GM23338 (cell line): Measurements from ENCODE around the gene GFI1B. TPM values are rescaled to one million over a fixed set of nuclear protein-coding genes. Genes with fewer than 3 reads are reported as not detected.

Source experiments
- ATAC-seq: fragments of 200-7000 bp; cut with Tn5 transposase; 3 replicates; pipeline ENCODE4 v1.9.1; 2020
- DNase-seq: peaks from one replicate; pipeline ENCODE4 v3.0.0-alpha.2; 2015; ENCODE audit warnings: low spot score
- H2AFZ ChIP-seq: fragments of 200-600 bp; sonication (generic); 2 replicates; pipeline ENCODE4 v1.8.0; 2016; ENCODE audit warnings: antibody characterized with exemption, mild to moderate bottlenecking, moderate library complexity
- H3F3A ChIP-seq: fragments of 200-600 bp; sonication (generic); replicated peaks from 2 replicates; pipeline ENCODE4 v1.8.0; 2017; ENCODE audit warnings: antibody characterized with exemption, mixed run types, low read depth
- H3K27ac ChIP-seq: fragments of 200-600 bp; sonication (generic); 2 replicates; pipeline ENCODE4 v1.6.1; 2016; ENCODE audit warnings: low read depth
- H3K27me3 ChIP-seq: fragments of 200-600 bp; sonication (generic); 2 replicates; pipeline ENCODE4 v1.8.0; 2016; ENCODE audit warnings: mild to moderate bottlenecking, mixed run types, moderate library complexity; ENCODE audit not compliant: insufficient read depth
- H3K36me3 ChIP-seq: fragments of 200-600 bp; sonication (generic); 2 replicates; pipeline ENCODE4 v1.8.0; 2016; ENCODE audit warnings: mild to moderate bottlenecking; ENCODE audit not compliant: insufficient read depth
- H3K4me1 ChIP-seq: fragments of 200-600 bp; sonication (generic); 2 replicates; pipeline ENCODE4 v1.8.0; 2016; ENCODE audit warnings: mild to moderate bottlenecking, moderate library complexity; ENCODE audit not compliant: insufficient read depth
- H3K4me2 ChIP-seq: fragments of 200-600 bp; sonication (generic); 2 replicates; pipeline ENCODE4 v1.7.1; 2017; ENCODE audit warnings: mixed run types
- H3K4me3 ChIP-seq: fragments of 200-600 bp; sonication (generic); 2 replicates; pipeline ENCODE4 v1.6.1; 2016; ENCODE audit warnings: mixed run types
- H3K79me2 ChIP-seq: fragments of 200-600 bp; sonication (generic); replicated peaks from 2 replicates; pipeline ENCODE4 v1.8.0; 2017; ENCODE audit warnings: mild to moderate bottlenecking; ENCODE audit not compliant: insufficient read depth
- H3K9me2 ChIP-seq: fragments of 200-600 bp; sonication (generic); 2 replicates; pipeline ENCODE4 v1.8.0; 2017; ENCODE audit not compliant: insufficient read depth
- H4K20me1 ChIP-seq: fragments of 200-600 bp; sonication (generic); replicated peaks from 2 replicates; pipeline ENCODE4 v1.8.0; 2017; ENCODE audit warnings: mild to moderate bottlenecking; ENCODE audit not compliant: insufficient read depth
- H3K27ac Mint-ChIP-seq: 2 replicates; pipeline ENCODE4 v1.8.0; 2020; ENCODE audit warnings: inconsistent platforms, mild to moderate bottlenecking, moderate library complexity, mixed read lengths
- H3K27me3 Mint-ChIP-seq: 3 replicates; pipeline ENCODE4 v1.8.0; 2022; ENCODE audit warnings: low read depth, mild to moderate bottlenecking, moderate library complexity, mixed read lengths, inconsistent platforms; ENCODE audit not compliant: insufficient read depth, poor library complexity
- H3K36me3 Mint-ChIP-seq: 3 replicates; pipeline ENCODE4 v1.8.0; 2021; ENCODE audit warnings: low read depth, mild to moderate bottlenecking, inconsistent platforms, moderate library complexity, mixed read lengths
- H3K4me1 Mint-ChIP-seq: 3 replicates; pipeline ENCODE4 v1.8.0; 2020; ENCODE audit warnings: mild to moderate bottlenecking, inconsistent platforms, mixed read lengths
- H3K4me3 Mint-ChIP-seq: 3 replicates; pipeline ENCODE4 v1.8.0; 2021; ENCODE audit warnings: moderate library complexity, mild to moderate bottlenecking, inconsistent platforms, mixed read lengths
- H3K9me3 Mint-ChIP-seq: 3 replicates; pipeline ENCODE4 v1.8.0; 2020; ENCODE audit warnings: moderate library complexity, mild to moderate bottlenecking, inconsistent platforms, mixed read lengths
- CREB1 ChIP-seq: fragments of 250-450 bp; sonication (Bioruptor Pico); IDR thresholded peaks from 2 replicates; pipeline ENCODE4 v1.5.0; 2020; ENCODE audit warnings: low read depth, mild to moderate bottlenecking, moderate library complexity
- EZH2 ChIP-seq: fragments of 200-600 bp; sonication (generic); IDR thresholded peaks from one replicate; pipeline ENCODE4 v1.8.0; 2017; ENCODE audit warnings: antibody characterized with exemption, mild to moderate bottlenecking, low read depth; ENCODE audit not compliant: unreplicated experiment
- EZH2phosphoT487 ChIP-seq: fragments of 200-600 bp; sonication (generic); IDR thresholded peaks from one replicate; pipeline ENCODE4 v1.8.1; 2018; ENCODE audit warnings: antibody characterized with exemption; ENCODE audit not compliant: unreplicated experiment
- JUNB ChIP-seq: IDR thresholded peaks from one replicate; pipeline ENCODE4 v1.6.1; 2016; ENCODE audit warnings: antibody characterized with exemption; ENCODE audit not compliant: unreplicated experiment
- NANOG ChIP-seq: IDR thresholded peaks from 2 replicates; pipeline ENCODE4 v1.6.1; 2016; ENCODE audit warnings: antibody characterized with exemption, borderline replicate concordance
- ZNF114 ChIP-seq: fragments of 250-450 bp; sonication (Bioruptor Pico); IDR thresholded peaks from 2 replicates; pipeline ENCODE4 v1.5.0; 2020; ENCODE audit warnings: mild to moderate bottlenecking, moderate library complexity
- polyA plus RNA-seq: library from polyadenylated mRNA; unstranded; fragments of >200 nt; fragmentation: Nextera tagmentation; extraction: Ambion mirVana; gene quantifications from 2 replicates; pipeline ENCODE4 v1.2.1, GENCODE V29; 2016
- total RNA-seq: library from RNA; depleted of rRNA; stranded (reverse); fragments of >200 nt; shearing (Covaris generic); gene quantifications from 2 replicates; pipeline ENCODE4 v1.2.3, GENCODE V29; 2014
- TF ChIP-seq, protein P1 (sequence below): fragments of 250-450 bp; sonication (Bioruptor Pico); IDR thresholded peaks from 2 replicates; pipeline ENCODE4 v1.5.0; 2020; ENCODE audit warnings: mild to moderate bottlenecking, moderate library complexity
- TF ChIP-seq, protein P2 (sequence below): IDR thresholded peaks from one replicate; pipeline ENCODE4 v1.6.1; 2018; ENCODE audit warnings: antibody characterized with exemption; ENCODE audit not compliant: unreplicated experiment
- TF ChIP-seq, protein P3 (sequence below), 2 experiments: fragments of 200-600 bp in 1 of 2; sonication (generic) in 1 of 2; conservative IDR thresholded peaks; 2 replicates each; pipeline versions ENCODE4 v1.5.1 to v1.6.1; 2016 to 2017; ENCODE audit warnings: antibody characterized with exemption in 2 of 2, low read depth in 2 of 2, mild to moderate bottlenecking in 2 of 2, moderate library complexity in 1 of 2

Gene GFI1B
- total and polyA plus RNA-seq, 2 experiments from 2014 or later, result 0.38 TPM; not detected in 1

DNA sequence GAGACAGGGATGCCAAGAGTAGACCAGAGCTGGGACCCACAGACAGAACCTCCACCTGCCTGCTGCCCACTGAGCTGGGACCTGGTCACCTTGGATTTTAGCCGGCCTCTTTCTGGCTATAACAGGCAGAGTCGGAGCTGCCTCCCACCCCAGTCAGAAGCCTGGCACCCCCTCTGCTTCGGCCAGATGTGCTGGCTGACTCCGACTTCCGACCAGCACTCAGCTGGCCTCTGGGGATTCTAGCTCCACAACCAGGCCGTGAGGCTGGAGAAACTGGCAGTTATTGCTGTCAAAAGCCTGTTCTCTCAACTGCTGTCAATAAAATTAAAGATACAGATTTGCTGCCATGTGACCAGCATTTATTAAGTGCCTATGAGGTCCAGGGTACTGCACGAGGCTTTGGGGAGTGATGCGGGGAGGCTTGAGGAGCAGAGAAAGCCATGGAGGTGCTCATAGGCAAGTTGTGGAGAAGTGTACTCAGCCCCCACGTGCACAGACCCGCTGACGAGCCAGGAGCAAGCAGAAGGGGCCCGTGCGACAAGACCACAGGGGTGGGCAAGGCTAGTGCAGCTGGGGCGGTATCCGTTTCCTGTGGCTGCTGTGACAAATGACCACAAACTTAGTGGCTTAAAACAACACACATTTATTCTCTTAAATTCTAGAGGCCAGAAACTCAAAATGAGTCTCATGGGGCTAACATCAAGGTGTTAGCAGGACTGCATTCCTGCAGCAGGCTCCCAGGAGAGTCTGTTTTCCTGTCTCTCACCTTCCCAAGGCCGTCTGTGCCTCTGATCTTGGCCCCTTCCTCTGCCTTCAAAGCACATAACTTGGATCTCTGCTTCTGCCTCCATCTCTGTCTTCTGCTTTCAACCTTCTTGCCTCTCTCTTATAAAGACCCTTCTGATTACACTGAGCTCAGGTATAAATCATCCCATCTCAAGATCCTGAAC is 13.1 kb downstream of the GFI1B start (continued):
- TF ChIP-seq, protein P1, sequence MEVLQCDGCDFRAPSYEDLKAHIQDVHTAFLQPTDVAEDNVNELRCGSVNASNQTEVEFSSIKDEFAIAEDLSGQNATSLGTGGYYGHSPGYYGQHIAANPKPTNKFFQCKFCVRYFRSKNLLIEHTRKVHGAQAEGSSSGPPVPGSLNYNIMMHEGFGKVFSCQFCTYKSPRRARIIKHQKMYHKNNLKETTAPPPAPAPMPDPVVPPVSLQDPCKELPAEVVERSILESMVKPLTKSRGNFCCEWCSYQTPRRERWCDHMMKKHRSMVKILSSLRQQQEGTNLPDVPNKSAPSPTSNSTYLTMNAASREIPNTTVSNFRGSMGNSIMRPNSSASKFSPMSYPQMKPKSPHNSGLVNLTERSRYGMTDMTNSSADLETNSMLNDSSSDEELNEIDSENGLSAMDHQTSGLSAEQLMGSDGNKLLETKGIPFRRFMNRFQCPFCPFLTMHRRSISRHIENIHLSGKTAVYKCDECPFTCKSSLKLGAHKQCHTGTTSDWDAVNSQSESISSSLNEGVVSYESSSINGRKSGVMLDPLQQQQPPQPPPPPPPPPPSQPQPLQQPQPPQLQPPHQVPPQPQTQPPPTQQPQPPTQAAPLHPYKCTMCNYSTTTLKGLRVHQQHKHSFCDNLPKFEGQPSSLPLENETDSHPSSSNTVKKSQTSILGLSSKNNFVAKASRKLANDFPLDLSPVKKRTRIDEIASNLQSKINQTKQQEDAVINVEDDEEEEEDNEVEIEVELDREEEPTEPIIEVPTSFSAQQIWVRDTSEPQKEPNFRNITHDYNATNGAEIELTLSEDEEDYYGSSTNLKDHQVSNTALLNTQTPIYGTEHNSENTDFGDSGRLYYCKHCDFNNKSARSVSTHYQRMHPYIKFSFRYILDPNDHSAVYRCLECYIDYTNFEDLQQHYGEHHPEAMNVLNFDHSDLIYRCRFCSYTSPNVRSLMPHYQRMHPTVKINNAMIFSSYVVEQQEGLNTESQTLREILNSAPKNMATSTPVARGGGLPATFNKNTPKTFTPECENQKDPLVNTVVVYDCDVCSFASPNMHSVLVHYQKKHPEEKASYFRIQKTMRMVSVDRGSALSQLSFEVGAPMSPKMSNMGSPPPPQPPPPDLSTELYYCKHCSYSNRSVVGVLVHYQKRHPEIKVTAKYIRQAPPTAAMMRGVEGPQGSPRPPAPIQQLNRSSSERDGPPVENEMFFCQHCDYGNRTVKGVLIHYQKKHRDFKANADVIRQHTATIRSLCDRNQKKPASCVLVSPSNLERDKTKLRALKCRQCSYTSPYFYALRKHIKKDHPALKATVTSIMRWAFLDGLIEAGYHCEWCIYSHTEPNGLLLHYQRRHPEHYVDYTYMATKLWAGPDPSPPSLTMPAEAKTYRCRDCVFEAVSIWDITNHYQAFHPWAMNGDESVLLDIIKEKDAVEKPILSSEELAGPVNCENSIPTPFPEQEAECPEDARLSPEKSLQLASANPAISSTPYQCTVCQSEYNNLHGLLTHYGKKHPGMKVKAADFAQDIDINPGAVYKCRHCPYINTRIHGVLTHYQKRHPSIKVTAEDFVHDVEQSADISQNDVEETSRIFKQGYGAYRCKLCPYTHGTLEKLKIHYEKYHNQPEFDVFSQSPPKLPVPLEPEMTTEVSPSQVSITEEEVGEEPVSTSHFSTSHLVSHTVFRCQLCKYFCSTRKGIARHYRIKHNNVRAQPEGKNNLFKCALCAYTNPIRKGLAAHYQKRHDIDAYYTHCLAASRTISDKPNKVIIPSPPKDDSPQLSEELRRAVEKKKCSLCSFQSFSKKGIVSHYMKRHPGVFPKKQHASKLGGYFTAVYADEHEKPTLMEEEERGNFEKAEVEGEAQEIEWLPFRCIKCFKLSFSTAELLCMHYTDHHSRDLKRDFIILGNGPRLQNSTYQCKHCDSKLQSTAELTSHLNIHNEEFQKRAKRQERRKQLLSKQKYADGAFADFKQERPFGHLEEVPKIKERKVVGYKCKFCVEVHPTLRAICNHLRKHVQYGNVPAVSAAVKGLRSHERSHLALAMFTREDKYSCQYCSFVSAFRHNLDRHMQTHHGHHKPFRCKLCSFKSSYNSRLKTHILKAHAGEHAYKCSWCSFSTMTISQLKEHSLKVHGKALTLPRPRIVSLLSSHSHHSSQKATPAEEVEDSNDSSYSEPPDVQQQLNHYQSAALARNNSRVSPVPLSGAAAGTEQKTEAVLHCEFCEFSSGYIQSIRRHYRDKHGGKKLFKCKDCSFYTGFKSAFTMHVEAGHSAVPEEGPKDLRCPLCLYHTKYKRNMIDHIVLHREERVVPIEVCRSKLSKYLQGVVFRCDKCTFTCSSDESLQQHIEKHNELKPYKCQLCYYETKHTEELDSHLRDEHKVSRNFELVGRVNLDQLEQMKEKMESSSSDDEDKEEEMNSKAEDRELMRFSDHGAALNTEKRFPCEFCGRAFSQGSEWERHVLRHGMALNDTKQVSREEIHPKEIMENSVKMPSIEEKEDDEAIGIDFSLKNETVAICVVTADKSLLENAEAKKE (CRISPR knock-in tag), result no peak
- TF ChIP-seq EZH2phosphoT487 (no peak), ZNF114 (CRISPR knock-in tag) (no peak), CREB1 (CRISPR knock-in tag) (no peak), EZH2 (no peak)

DNA sequence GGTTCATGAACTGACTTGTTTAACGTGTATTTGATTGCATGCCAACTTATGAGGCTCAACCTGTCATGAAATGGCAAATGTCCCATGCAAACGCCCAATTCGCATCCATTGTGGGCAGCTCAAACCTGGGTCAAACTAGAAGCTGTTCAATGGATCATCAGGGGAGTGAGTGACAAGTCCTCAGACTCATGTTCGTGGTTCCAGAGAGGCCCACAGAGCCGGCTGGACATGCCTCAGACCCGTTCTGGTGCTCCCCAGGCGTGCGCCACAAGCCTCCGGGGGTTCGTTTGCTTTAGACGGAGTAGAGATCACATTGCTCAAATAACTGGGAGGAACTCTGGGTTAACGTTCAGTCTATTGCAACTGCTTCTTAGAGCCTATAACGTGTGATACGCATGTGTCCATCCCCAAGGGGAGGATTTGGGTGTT is 15.0 kb downstream of the GFI1B start:
- peaks cover 13% of the 10 kb centered on the region; the same call in 1 of the 2 replicates for H3K4me1 ChIP-seq
- no peaks in the 10 kb centered on the region for H3K27me3 ChIP-seq
- no peaks in the 10 kb centered on the region for H3K36me3 ChIP-seq
- H3K4me2 ChIP-seq, result 0 out of 2 replicates have a peak overlapping the region, but pooled peaks have one; percentile 60
- H4K20me1 ChIP-seq, result no peaks in the 10 kb centered on the region
- peak overlapping the region; percentile 85 for H2AFZ ChIP-seq
- Mint-ChIP-seq H3K27me3 (peaks cover 13% of the 10 kb centered on the region), H3K4me3 (no peak overlapping the region), H3K36me3 (no peaks in the 10 kb centered on the region; the same call in 2 of the 3 replicates), H3K27ac (no peak overlapping the region), H3K4me1 (peaks cover 30% of the 10 kb centered on the region), H3K9me3 (no peaks in the 10 kb centered on the region)
- no peak for DNase-seq
- no peaks in the 10 kb centered on the region for H3K79me2 ChIP-seq
- H3K27ac ChIP-seq, result no peak overlapping the region
- H3K9me2 ChIP-seq, result no peaks in the 10 kb centered on the region
- no peak for ATAC-seq
- H3F3A ChIP-seq, result no peaks in the 10 kb centered on the region
- no peak overlapping the region for H3K4me3 ChIP-seq
- TF ChIP-seq CREB1 (CRISPR knock-in tag), result no peak
- TF ChIP-seq NANOG, result no peak
- TF ChIP-seq, protein P2, sequence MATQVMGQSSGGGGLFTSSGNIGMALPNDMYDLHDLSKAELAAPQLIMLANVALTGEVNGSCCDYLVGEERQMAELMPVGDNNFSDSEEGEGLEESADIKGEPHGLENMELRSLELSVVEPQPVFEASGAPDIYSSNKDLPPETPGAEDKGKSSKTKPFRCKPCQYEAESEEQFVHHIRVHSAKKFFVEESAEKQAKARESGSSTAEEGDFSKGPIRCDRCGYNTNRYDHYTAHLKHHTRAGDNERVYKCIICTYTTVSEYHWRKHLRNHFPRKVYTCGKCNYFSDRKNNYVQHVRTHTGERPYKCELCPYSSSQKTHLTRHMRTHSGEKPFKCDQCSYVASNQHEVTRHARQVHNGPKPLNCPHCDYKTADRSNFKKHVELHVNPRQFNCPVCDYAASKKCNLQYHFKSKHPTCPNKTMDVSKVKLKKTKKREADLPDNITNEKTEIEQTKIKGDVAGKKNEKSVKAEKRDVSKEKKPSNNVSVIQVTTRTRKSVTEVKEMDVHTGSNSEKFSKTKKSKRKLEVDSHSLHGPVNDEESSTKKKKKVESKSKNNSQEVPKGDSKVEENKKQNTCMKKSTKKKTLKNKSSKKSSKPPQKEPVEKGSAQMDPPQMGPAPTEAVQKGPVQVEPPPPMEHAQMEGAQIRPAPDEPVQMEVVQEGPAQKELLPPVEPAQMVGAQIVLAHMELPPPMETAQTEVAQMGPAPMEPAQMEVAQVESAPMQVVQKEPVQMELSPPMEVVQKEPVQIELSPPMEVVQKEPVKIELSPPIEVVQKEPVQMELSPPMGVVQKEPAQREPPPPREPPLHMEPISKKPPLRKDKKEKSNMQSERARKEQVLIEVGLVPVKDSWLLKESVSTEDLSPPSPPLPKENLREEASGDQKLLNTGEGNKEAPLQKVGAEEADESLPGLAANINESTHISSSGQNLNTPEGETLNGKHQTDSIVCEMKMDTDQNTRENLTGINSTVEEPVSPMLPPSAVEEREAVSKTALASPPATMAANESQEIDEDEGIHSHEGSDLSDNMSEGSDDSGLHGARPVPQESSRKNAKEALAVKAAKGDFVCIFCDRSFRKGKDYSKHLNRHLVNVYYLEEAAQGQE, result no peak
- no peak for TF ChIP-seq EZH2phosphoT487
- TF ChIP-seq, protein P3, sequence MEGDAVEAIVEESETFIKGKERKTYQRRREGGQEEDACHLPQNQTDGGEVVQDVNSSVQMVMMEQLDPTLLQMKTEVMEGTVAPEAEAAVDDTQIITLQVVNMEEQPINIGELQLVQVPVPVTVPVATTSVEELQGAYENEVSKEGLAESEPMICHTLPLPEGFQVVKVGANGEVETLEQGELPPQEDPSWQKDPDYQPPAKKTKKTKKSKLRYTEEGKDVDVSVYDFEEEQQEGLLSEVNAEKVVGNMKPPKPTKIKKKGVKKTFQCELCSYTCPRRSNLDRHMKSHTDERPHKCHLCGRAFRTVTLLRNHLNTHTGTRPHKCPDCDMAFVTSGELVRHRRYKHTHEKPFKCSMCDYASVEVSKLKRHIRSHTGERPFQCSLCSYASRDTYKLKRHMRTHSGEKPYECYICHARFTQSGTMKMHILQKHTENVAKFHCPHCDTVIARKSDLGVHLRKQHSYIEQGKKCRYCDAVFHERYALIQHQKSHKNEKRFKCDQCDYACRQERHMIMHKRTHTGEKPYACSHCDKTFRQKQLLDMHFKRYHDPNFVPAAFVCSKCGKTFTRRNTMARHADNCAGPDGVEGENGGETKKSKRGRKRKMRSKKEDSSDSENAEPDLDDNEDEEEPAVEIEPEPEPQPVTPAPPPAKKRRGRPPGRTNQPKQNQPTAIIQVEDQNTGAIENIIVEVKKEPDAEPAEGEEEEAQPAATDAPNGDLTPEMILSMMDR (conservative IDR thresholded peaks at IDR 0.05; ENCODE audit: low read depth in 2 of 2), result no peak
- TF ChIP-seq JUNB, result no peak
